ENCODE results near the gene SORBS2. TPM values are rescaled to one million over a fixed set of nuclear protein-coding genes. Genes with fewer than 3 reads are reported as not detected.

Gene SORBS2
- total and polyA plus RNA-seq, 2 donors (not counting 3 experiments of a cell fraction or from before 2014, with no cell fraction given), result 69.8 to 82.5 TPM

DNA sequence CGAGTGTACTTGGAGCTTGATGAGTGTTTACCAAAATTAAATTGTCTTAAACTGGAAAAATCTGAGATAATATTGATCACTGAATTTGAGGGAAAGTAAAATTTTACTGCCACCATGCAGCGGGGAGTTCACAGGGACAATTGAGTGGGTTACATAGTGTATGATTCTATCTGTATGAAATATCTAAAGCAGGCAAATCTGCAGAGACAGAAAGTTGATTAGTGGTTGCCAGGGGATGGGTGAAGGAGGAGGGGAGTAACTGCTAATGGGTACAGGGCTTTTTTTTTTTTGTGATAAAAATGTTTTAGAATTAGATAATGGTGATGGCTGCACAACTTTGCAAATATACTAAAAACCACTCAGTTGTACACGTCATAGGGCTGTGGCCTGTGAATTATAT is 241.3 kb downstream of the SORBS2 start:
- BruUV-seq (replicated peaks), result no TSS peak
- Histone ChIP-seq H3K79me2 (ENCODE audit: control insufficient read depth, insufficient read depth, low read length) (no peaks in the 10 kb centered on the region), H3K4me1 (ENCODE audit: control insufficient read depth, extremely low read depth, insufficient read depth, low read length) (peaks cover 30% of the 10 kb centered on the region), H4K20me1 (replicated peaks; ENCODE audit: control insufficient read depth, extremely low read depth, insufficient read depth, low read length) (no peaks in the 10 kb centered on the region), H3K9ac (replicated peaks; ENCODE audit: extremely low read depth, insufficient read depth, low read length) (no peak overlapping the region), H3K4me3 (replicated peaks in 1 of 3; ENCODE audit: insufficient read depth in 1 of 3, low read depth in 1 of 3, low read length in 3 of 3) (no peak overlapping the region), H3K9me1 (replicated peaks; ENCODE audit: control insufficient read depth, extremely low read depth, insufficient read depth, low read length) (no peaks in the 10 kb centered on the region), H3K36me3 (ENCODE audit: control insufficient read depth in 2 of 2, extremely low read depth in 1 of 2, insufficient read depth in 2 of 2, low read length in 2 of 2) (no peaks in the 10 kb centered on the region), H3K27ac (ENCODE audit: insufficient read depth, low read depth, low read length) (no peak overlapping the region), H3K9me3 (replicated peaks; ENCODE audit: control insufficient read depth, insufficient read depth, low read length) (no peaks in the 10 kb centered on the region), H3K4me2 (ENCODE audit: insufficient read depth, low read length) (no peak overlapping the region), H2AFZ (ENCODE audit: low read depth, low read length) (no peak overlapping the region), H3K27me3 (ENCODE audit: control insufficient read depth in 2 of 2, insufficient read depth in 2 of 2, low read length in 2 of 2) (no peaks in the 10 kb centered on the region)
- CTCF ChIA-PET, result interaction anchor here (1.2 kb wide), 1 partner anchor 11 kb away, joined by 4 read pairs; no protein-coding TSS in a partner anchor
- FAIRE-seq (no peak), DNase-seq (ENCODE audit: low read depth, low spot score) (no peak)
- intact Hi-C loops (cut with micrococcal nuclease) (no loop called here), dilution Hi-C loops (cut with MboI; ENCODE audit: extremely low pct_ligation_motif_present, low sequenced_read_pairs) (no loop called here)
- POLR2A ChIA-PET, result no interaction called here
- TF ChIP-seq EZH2 (IDR thresholded peaks at IDR 0.05; ENCODE audit: borderline replicate concordance, low read depth, low read length, severe bottlenecking), result no peak
- TF ChIP-seq JUN (IDR thresholded peaks at IDR 0.05; ENCODE audit: borderline replicate concordance, insufficient read depth, insufficient read length, low read depth), result no peak
- TF ChIP-seq FOS (IDR thresholded peaks at IDR 0.05; ENCODE audit: borderline replicate concordance, insufficient read depth, low read length), result no peak
- no peak for TF ChIP-seq GATA2 (IDR thresholded peaks at IDR 0.05; ENCODE audit: insufficient read depth, insufficient read length, low read depth, low read length)
- no peak for TF ChIP-seq POLR2A (IDR thresholded peaks at IDR 0.05; ENCODE audit: low read depth, low read length)
- no peak for TF ChIP-seq MYC (IDR thresholded peaks at IDR 0.05; ENCODE audit: low read depth, low read length)
- TF ChIP-seq, protein P1, sequence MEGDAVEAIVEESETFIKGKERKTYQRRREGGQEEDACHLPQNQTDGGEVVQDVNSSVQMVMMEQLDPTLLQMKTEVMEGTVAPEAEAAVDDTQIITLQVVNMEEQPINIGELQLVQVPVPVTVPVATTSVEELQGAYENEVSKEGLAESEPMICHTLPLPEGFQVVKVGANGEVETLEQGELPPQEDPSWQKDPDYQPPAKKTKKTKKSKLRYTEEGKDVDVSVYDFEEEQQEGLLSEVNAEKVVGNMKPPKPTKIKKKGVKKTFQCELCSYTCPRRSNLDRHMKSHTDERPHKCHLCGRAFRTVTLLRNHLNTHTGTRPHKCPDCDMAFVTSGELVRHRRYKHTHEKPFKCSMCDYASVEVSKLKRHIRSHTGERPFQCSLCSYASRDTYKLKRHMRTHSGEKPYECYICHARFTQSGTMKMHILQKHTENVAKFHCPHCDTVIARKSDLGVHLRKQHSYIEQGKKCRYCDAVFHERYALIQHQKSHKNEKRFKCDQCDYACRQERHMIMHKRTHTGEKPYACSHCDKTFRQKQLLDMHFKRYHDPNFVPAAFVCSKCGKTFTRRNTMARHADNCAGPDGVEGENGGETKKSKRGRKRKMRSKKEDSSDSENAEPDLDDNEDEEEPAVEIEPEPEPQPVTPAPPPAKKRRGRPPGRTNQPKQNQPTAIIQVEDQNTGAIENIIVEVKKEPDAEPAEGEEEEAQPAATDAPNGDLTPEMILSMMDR (IDR thresholded peaks at IDR 0.05; ENCODE audit: extremely low read depth in 1 of 2, insufficient read depth in 1 of 2, low read depth in 1 of 2, low read length in 2 of 2), result no peak
- TF ChIP-seq, protein P2, sequence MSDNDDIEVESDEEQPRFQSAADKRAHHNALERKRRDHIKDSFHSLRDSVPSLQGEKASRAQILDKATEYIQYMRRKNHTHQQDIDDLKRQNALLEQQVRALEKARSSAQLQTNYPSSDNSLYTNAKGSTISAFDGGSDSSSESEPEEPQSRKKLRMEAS (IDR thresholded peaks at IDR 0.05; ENCODE audit: insufficient read depth, insufficient read length), result no peak
- no peak for TF ChIP-seq POLR2AphosphoS5 (IDR thresholded peaks at IDR 0.05; ENCODE audit: insufficient read depth, low read depth, low read length)

All from endothelial cell of umbilical vein (primary cell).